NCI-H345 (cell line): Measurements from ENCODE around the gene ALKBH2.
"Not testable (repeated sequence)": the region's sequence is repeated elsewhere in the genome, so short reads cannot be mapped to it uniquely, and the experiment has no call there.

Source experiments
- DNase-seq: peaks from one replicate; lab custom pipeline; 2025; lab: John Stamatoyannopoulos, UW

Gene ALKBH2

GRCh38 chr12:109065853-109066193 lies 27.4 kb downstream of the ALKBH2 start:
- DNase-seq: no peak

- DNase-seq: no peak
Observed at GRCh38 chr12:109065154-109065852, 28.0 kb downstream of the ALKBH2 start.

- no peak for DNase-seq
Observed at GRCh38 chr12:109064143-109064542, 29.1 kb downstream of the ALKBH2 start.

GRCh38 chr12:109058773-109059172 lies 34.5 kb downstream of the ALKBH2 start:
- DNase-seq: no peak

- no peak for DNase-seq
Observed at GRCh38 chr12:109057376-109057775, 35.9 kb downstream of the ALKBH2 start.

GRCh38 chr12:109056891-109057290 lies 36.4 kb downstream of the ALKBH2 start:
- DNase-seq: no peak

- no peak for DNase-seq
Observed at GRCh38 chr12:109054520-109054919, 38.8 kb downstream of the ALKBH2 start.

GRCh38 chr12:109054124-109054513 lies 39.2 kb downstream of the ALKBH2 start:
- DNase-seq: not testable (repeated sequence)

GRCh38 chr12:109053382-109054123 lies 39.7 kb downstream of the ALKBH2 start:
- DNase-seq: no peak

- DNase-seq: peak; percentile 89
Observed at GRCh38 chr12:109052414-109053323, 40.6 kb downstream of the ALKBH2 start, which contains the start of gene USP30. Gene USP30, plus strand, starts transcription at chr12:109052576. Its CDS starts 103 bp downstream, at chr12:109052679.

GRCh38 chr12:109052097-109052413 lies 41.2 kb downstream of the ALKBH2 start:
- no peak for DNase-seq

- not testable (repeated sequence) for DNase-seq
Observed at GRCh38 chr12:109049794-109050193, 43.5 kb downstream of the ALKBH2 start.

GRCh38 chr12:109048706-109049105 lies 44.6 kb downstream of the ALKBH2 start:
- not testable (repeated sequence) for DNase-seq

- no peak for DNase-seq
Observed at GRCh38 chr12:109047081-109047805, 46.0 kb downstream of the ALKBH2 start.

- no peak for DNase-seq
Observed at GRCh38 chr12:109044241-109044640, 49.0 kb downstream of the ALKBH2 start.
